ENCODE results near the gene RAB31. TPM values are rescaled to one million over a fixed set of nuclear protein-coding genes. Genes with fewer than 3 reads are reported as not detected.

Gene RAB31
- polyA plus RNA-seq, 1 donor (not counting 4 experiments of a cell fraction or from before 2014, with no cell fraction given), result 47.0 TPM

- no peak overlapping the region for H3K27ac ChIP-seq (ENCODE audit: control insufficient read depth, insufficient read depth, low read length)
These were observed 6.3 kb upstream of the RAB31 start for GRCh38 chr18:9701609-9702349.

GRCh38 chr18:9704233-9705118 is 3.6 kb upstream of the RAB31 start:
- Histone ChIP-seq H3K4me1 (ENCODE audit: control insufficient read depth, extremely low read depth, insufficient read depth, low read length) (peaks cover 32% of the 10 kb centered on the region), H3K36me3 (ENCODE audit: control insufficient read depth in 2 of 2, extremely low read depth in 1 of 2, insufficient read depth in 2 of 2, low read length in 2 of 2) (no peaks in the 10 kb centered on the region), H3K9me3 (ENCODE audit: control insufficient read depth, low read depth, low read length) (no peaks in the 10 kb centered on the region), H3K4me3 (ENCODE audit: control insufficient read depth in 2 of 3, extremely low read depth in 1 of 3, insufficient read depth in 2 of 3, low read depth in 1 of 3, low read length in 3 of 3) (no peak overlapping the region), H3K79me2 (ENCODE audit: control insufficient read depth, insufficient read depth, low read length) (peaks cover 4% of the 10 kb centered on the region), H3K4me2 (ENCODE audit: control insufficient read depth, extremely low read depth, insufficient read depth, low read depth, low read length) (no peak overlapping the region), H3K9ac (ENCODE audit: control insufficient read depth, extremely low read depth, insufficient read depth, low read length) (no peak overlapping the region), H3K27ac (ENCODE audit: control insufficient read depth, insufficient read depth, low read length) (no peak overlapping the region), H3K27me3 (ENCODE audit: control insufficient read depth, extremely low read depth, insufficient read depth, low read length) (no peaks in the 10 kb centered on the region), H3K9me1 (ENCODE audit: control insufficient read depth, extremely low read depth, insufficient read depth, low read length) (no peaks in the 10 kb centered on the region), H4K20me1 (ENCODE audit: control insufficient read depth, extremely low read depth, insufficient read depth, low read length) (no peaks in the 10 kb centered on the region), H2AFZ (ENCODE audit: control insufficient read depth, low read length) (no peak overlapping the region)
- TF ChIP-seq EZH2 (IDR thresholded peaks at IDR 0.05; ENCODE audit: low read length) (no peak), CTCF (optimal IDR thresholded peaks at IDR 0.05 in 1 of 3, IDR thresholded peaks at IDR 0.05 in 1 of 3, conservative IDR thresholded peaks at IDR 0.05 in 1 of 3; ENCODE audit: extremely low read depth in 1 of 3, insufficient read depth in 2 of 3, low read length in 3 of 3) (no peak)
- dilution Hi-C loops (cut with MboI; ENCODE audit: extremely low pct_ligation_motif_present, low sequenced_read_pairs), result no loop called here
- DNase-seq (ENCODE audit: low read depth, low spot score) (no peak), FAIRE-seq (no peak)

More at GRCh38 chr18:9701609-9702349, 6.3 kb upstream of the RAB31 start:
- H3K4me3 ChIP-seq (ENCODE audit: control insufficient read depth in 2 of 3, extremely low read depth in 1 of 3, insufficient read depth in 2 of 3, low read depth in 1 of 3, low read length in 3 of 3), result no peak overlapping the region
- H3K9ac ChIP-seq (ENCODE audit: control insufficient read depth, extremely low read depth, insufficient read depth, low read length), result no peak overlapping the region
- H2AFZ ChIP-seq (ENCODE audit: control insufficient read depth, low read length), result no peak overlapping the region
- TF ChIP-seq EZH2 (IDR thresholded peaks at IDR 0.05; ENCODE audit: low read length), result no peak
- TF ChIP-seq CTCF (optimal IDR thresholded peaks at IDR 0.05 in 1 of 3, IDR thresholded peaks at IDR 0.05 in 1 of 3, conservative IDR thresholded peaks at IDR 0.05 in 1 of 3; ENCODE audit: extremely low read depth in 1 of 3, insufficient read depth in 2 of 3, low read length in 3 of 3), result no peak
- H3K36me3 ChIP-seq (ENCODE audit: control insufficient read depth in 2 of 2, extremely low read depth in 1 of 2, insufficient read depth in 2 of 2, low read length in 2 of 2), result no peaks in the 10 kb centered on the region
- no peaks in the 10 kb centered on the region for H3K9me3 ChIP-seq (ENCODE audit: control insufficient read depth, low read depth, low read length)
- H3K79me2 ChIP-seq (ENCODE audit: control insufficient read depth, insufficient read depth, low read length), result no peaks in the 10 kb centered on the region
- no peaks in the 10 kb centered on the region for H3K9me1 ChIP-seq (ENCODE audit: control insufficient read depth, extremely low read depth, insufficient read depth, low read length)
- peaks cover 19% of the 10 kb centered on the region for H3K4me1 ChIP-seq (ENCODE audit: control insufficient read depth, extremely low read depth, insufficient read depth, low read length)
- H4K20me1 ChIP-seq (ENCODE audit: control insufficient read depth, extremely low read depth, insufficient read depth, low read length), result no peaks in the 10 kb centered on the region
- H3K27me3 ChIP-seq (ENCODE audit: control insufficient read depth, extremely low read depth, insufficient read depth, low read length), result no peaks in the 10 kb centered on the region
- no peak overlapping the region for H3K4me2 ChIP-seq (ENCODE audit: control insufficient read depth, extremely low read depth, insufficient read depth, low read depth, low read length)
- DNase-seq (ENCODE audit: low read depth, low spot score) (no peak), FAIRE-seq (no peak)
- dilution Hi-C loops (cut with MboI; ENCODE audit: extremely low pct_ligation_motif_present, low sequenced_read_pairs), result no loop called here

Measured in keratinocyte (primary cell).